Measurements from ENCODE around the gene VIM. TPM values are rescaled to one million over a fixed set of nuclear protein-coding genes. Genes with fewer than 3 reads are reported as not detected.

VIM gene
- total RNA-seq, result 267 TPM

GRCh38 chr10:17228091-17229015 is at the start of gene VIM:
TSS of gene VIM (plus strand) at chr10:17228241. CDS start at chr10:17229423, 1,182 bp downstream.

GRCh38 chr10:17200912-17201793 is 26.9 kb upstream of the VIM start, which contains the start of gene TRDMT1:
TSS of gene TRDMT1 (minus strand) at chr10:17201672. CDS start at chr10:17201634, 38 bp downstream.

Other genes with a start within 250 kb of the VIM start
- gene CUBN, start 98.4 kb upstream of the VIM start, total RNA-seq, result 7.2 TPM
- 43.2 TPM for gene TRDMT1, start 26.6 kb upstream of the VIM start, total RNA-seq
- gene ST8SIA6, start 226.4 kb downstream of the VIM start, total RNA-seq, result 11.6 TPM

Data from parietal lobe (tissue), 1 donor.